Fibroblast of the aortic adventitia (primary cell): ENCODE measurements around the gene JDP2. TPM values are rescaled to one million over a fixed set of nuclear protein-coding genes. Genes with fewer than 3 reads are reported as not detected.

ENCODE experiments used
- DNase-seq: peaks from one replicate; pipeline ENCODE4 v3.0.0-alpha.2; 2010; ENCODE audit warnings: low read depth
- H3K4me3 ChIP-seq: 2 replicates; pipeline ENCODE4 v1.5.1; 2011; ENCODE audit warnings: low read depth, mild to moderate bottlenecking, control low read depth, low read length, moderate library complexity
- CTCF ChIP-seq: IDR thresholded peaks from 2 replicates; pipeline ENCODE4 v1.5.1; 2011; ENCODE audit warnings: mild to moderate bottlenecking, low read length, control low read depth, inconsistent platforms; ENCODE audit not compliant: insufficient read depth
- total RNA-seq: library from RNA; depleted of rRNA; stranded (reverse); fragments of >200 nt; gene quantifications from 2 replicates; pipeline ENCODE4 v1.2.3, GENCODE V29; 2012; ENCODE audit warnings: low replicate concordance

The JDP2 gene
- total RNA-seq, 1 donor: 80.1 TPM

GRCh38 chr14:75399321-75399720, 28.5 kb upstream of the JDP2 start:
- TF ChIP-seq CTCF: no peak

GRCh38 chr14:75399843-75400775, 27.7 kb upstream of the JDP2 start:
- no peak overlapping the region for H3K4me3 ChIP-seq
- TF ChIP-seq CTCF: no peak
- peak; percentile 57 for DNase-seq

More at GRCh38 chr14:75399321-75399720, 28.5 kb upstream of the JDP2 start:
- no peak overlapping the region for H3K4me3 ChIP-seq
- no peak for DNase-seq

GRCh38 chr14:75401361-75401760, 26.5 kb upstream of the JDP2 start:
- peak; percentile 56 for DNase-seq
- H3K4me3 ChIP-seq: no peak overlapping the region
- TF ChIP-seq CTCF: no peak

GRCh38 chr14:75402867-75403413, 24.9 kb upstream of the JDP2 start:
- H3K4me3 ChIP-seq: no peak overlapping the region
- no peak for DNase-seq
- no peak for TF ChIP-seq CTCF

DNA sequence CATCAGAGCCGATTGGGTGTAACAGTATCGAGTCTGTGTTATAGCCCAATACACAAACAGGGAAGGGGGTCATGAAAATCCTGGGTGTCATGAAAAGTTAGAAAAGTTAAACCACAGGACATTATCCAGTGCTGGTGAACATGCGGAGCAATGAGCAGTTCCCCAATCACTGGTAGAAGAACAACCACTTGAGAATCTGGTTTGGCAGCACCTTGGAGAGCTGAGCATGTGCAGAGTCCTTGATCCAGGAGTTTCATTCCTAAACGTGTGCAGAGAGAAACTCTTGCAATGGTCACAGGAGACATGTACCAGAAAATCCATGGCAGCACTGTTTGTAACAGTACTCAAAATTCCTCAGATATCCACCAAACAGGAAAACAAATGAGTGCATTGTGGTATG, 23.0 kb upstream of the JDP2 start:
- H3K4me3 ChIP-seq: no peak overlapping the region
- TF ChIP-seq CTCF: no peak
- no peak for DNase-seq

DNA sequence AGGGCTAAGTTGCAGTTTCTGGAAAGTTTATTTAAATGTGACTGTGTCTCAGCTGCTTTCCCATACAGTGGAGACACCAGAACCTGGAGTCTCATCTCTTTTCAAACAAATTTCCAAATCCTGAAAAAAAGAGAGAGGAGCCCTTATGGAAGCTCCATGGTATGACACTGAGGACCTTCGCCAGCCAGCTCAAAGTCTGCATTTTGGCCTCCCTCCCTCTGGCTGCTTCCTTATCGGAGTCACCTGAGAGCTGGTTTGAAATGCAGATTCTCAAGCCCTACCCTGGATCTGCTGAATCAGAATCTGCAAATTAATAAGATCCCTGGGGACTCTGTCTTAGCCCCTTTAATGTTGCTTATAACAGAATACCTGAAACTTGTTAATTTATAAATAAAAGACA, 21.7 kb upstream of the JDP2 start:
- TF ChIP-seq CTCF: no peak
- no peak for DNase-seq

More for the DNA sequence above, 21.7 kb upstream of the JDP2 start:
- H3K4me3 ChIP-seq: no peak overlapping the region
